Measurements from ENCODE around the gene MOSPD3. TPM values are rescaled to one million over a fixed set of nuclear protein-coding genes. Genes with fewer than 3 reads are reported as not detected.

MOSPD3 gene
- total and polyA plus RNA-seq, 2 donors, result 4.7 to 21.6 TPM

DNA sequence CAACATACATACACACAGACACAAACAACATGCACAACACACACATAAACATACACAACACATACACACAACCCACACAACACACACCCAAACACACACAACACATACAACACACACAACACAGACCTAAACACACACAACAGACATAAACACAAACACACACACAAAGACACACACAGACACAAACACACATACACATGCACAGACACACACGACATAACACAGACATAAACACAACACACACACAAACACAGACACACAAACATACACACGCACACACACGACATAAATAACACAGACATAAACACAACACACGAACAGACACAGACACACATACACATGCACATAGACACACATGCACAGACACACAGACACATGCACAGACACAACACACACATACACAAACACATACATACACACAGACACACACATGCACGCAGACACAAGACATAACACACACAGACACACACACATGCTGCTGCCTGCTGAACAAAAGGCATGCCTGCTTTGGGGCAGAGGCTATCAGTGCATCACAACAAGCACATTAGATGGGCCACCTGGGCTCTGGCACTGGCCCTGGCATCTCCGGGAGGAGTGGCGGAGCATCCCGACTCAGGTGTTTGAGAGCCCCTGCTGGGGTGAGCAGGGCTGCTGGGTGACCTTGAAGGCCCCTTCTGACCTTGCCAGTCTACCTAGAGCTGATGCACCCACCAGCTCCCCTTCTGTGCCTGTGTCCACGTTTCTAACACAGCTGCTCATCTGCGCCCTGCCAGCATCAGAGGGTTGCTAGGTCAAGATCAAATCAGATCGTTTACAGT lies 31.7 kb upstream of the MOSPD3 start:
- Histone ChIP-seq H3K4me1 (ENCODE audit: control insufficient read depth in 2 of 2, insufficient read depth in 2 of 2, low read length in 2 of 2) (peaks cover 15 to 36% of the 10 kb centered on the region in 2 donors), H3K27me3 (ENCODE audit: control insufficient read depth in 2 of 2, insufficient read depth in 1 of 2, low read length in 1 of 2) (no peaks in the 10 kb centered on the region), H3K4me3 (ENCODE audit: low read length in 2 of 2) (no peak overlapping the region), H3K9me3 (ENCODE audit: control insufficient read depth in 2 of 2, insufficient read depth in 1 of 2, low read length in 1 of 2) (no peaks in the 10 kb centered on the region), H3K27ac (ENCODE audit: low read depth in 1 of 2, low read length in 1 of 2) (no peak overlapping the region), H3K36me3 (ENCODE audit: control insufficient read depth in 2 of 2, insufficient read depth in 2 of 2, low read length in 1 of 2) (peaks cover 71 to 72% of the 10 kb centered on the region in 2 donors)
- 97% methylated on average over 11 of the region's 11 CpGs for WGBS
- DNase-seq (ENCODE audit: low read depth in 6 of 9, low spot score in 9 of 9), result no peak

DNA sequence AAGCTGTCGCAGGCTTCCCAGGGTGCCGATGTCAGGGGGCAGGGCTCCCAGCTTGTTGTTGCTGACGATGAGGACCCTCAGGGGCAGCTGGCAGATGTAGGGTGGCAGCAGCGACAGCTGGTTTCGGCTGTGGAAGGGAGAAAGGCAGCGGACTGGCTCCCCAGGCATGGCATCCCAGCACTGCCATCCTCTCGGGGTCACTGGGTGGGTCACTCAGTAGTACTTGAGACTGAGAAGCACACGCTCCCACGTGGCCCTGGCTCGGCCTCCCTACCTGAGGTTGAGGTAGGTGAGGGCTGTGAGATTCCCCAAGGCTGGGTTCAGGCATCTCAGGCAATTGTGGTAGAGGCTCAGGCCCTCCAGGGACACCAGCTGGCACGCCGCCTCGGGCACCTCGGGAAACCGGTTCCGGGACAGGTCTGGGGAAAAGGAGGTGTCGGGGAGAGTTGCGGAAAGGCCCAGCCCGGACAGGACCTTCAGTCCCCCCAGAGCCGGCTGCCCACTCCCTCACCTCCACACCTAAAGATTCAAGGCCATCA lies 30.2 kb upstream of the MOSPD3 start:
- Histone ChIP-seq H3K4me1 (ENCODE audit: control insufficient read depth in 2 of 2, insufficient read depth in 2 of 2, low read length in 2 of 2) (peaks cover 15 to 41% of the 10 kb centered on the region in 2 donors), H3K27ac (ENCODE audit: low read depth in 1 of 2, low read length in 1 of 2) (peak overlapping the region; percentile 93 to 99), H3K4me3 (ENCODE audit: low read length in 2 of 2) (no peak overlapping the region), H3K27me3 (ENCODE audit: control insufficient read depth in 2 of 2, insufficient read depth in 1 of 2, low read length in 1 of 2) (no peaks in the 10 kb centered on the region), H3K36me3 (ENCODE audit: control insufficient read depth in 2 of 2, insufficient read depth in 2 of 2, low read length in 1 of 2) (peaks cover 57 to 58% of the 10 kb centered on the region in 2 donors), H3K9me3 (ENCODE audit: control insufficient read depth in 2 of 2, insufficient read depth in 1 of 2, low read length in 1 of 2) (no peaks in the 10 kb centered on the region)
- 91% methylated on average over 20 of the region's 20 CpGs for WGBS
- DNase-seq (ENCODE audit: low read depth in 6 of 9, low spot score in 9 of 9), result no peak

DNA sequence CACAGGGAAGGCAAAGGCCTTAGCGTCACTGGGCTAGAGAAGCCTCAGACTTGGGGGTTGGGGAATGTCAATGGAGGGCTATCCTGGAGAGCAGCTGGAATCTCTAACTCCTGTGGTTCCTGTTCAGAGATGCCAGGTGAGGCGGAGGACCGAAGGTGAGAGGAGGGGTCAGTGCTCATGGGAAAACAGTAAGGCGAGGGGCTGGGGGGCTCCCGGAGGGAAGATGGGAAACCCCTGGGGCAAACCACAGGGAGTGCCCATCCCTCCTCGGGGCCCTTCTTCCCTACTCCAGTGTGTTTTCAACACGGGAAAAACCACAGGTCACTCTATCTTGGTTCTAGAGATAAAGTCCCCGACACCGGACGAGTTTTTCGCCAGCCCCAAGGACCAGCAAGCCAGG lies 29.7 kb upstream of the MOSPD3 start:
- peaks cover 15 to 44% of the 10 kb centered on the region in 2 donors for H3K4me1 ChIP-seq (ENCODE audit: control insufficient read depth in 2 of 2, insufficient read depth in 2 of 2, low read length in 2 of 2)
- H3K4me3 ChIP-seq (ENCODE audit: low read length in 2 of 2), result peak overlapping the region; percentile 91 to 99
- H3K27ac ChIP-seq (ENCODE audit: low read depth in 1 of 2, low read length in 1 of 2), result peak overlapping the region; percentile 93 to 99
- no peak for DNase-seq (ENCODE audit: low read depth in 6 of 9, low spot score in 9 of 9)
- no peaks in the 10 kb centered on the region for H3K27me3 ChIP-seq (ENCODE audit: control insufficient read depth in 2 of 2, insufficient read depth in 1 of 2, low read length in 1 of 2)
- no peaks in the 10 kb centered on the region for H3K9me3 ChIP-seq (ENCODE audit: control insufficient read depth in 2 of 2, insufficient read depth in 1 of 2, low read length in 1 of 2)
- 71% methylated on average over 11 of the region's 11 CpGs for WGBS
- H3K36me3 ChIP-seq (ENCODE audit: control insufficient read depth in 2 of 2, insufficient read depth in 2 of 2, low read length in 1 of 2), result peaks cover 51 to 53% of the 10 kb centered on the region in 2 donors

DNA sequence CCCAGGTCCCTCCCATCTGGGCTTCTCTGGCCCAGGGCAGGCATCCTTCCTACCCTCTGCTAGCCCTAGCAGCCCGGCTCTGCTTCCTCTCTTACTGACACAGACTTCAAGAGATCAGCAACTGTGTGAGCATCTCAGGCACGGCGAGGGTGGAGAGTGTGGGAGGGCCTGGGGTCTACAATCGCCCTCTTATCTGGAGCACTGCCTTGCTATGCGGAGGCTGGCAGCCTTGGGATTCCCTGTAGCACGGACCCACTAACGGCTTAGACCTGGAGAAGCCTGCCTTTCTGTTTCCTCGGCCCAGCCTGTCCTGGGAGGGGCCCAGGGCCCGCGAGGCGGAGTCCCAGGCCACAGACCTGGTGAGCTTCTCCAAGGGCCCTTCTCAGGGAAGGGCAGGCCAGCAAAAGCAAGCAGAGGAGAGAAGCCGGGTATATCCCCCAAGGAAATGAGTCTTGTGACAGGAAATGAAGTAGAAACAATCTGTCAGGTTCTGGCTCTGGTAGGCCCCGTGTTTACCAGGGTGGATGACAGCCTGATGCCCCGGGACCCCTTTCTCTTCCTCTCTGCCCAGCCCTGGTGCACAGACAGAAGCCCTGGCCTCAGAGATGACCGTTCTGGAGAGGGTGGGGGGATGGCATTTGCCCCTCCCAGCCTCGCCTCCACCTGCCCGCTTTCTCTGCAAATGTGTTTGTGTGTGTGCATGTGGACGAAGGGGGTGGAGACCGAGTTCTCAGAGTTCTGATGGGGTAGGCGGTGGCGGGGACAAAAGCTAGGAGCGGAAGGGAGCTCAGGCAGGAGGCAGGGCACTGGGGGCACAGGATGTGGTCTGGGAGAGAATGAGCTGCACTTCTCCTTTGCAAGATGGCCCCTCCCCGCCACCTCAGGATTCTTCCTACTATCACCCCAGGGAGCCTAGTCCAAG lies 28.9 kb upstream of the MOSPD3 start:
- peaks cover 15 to 44% of the 10 kb centered on the region in 2 donors for H3K4me1 ChIP-seq (ENCODE audit: control insufficient read depth in 2 of 2, insufficient read depth in 2 of 2, low read length in 2 of 2)
- H3K9me3 ChIP-seq (ENCODE audit: control insufficient read depth in 2 of 2, insufficient read depth in 1 of 2, low read length in 1 of 2), result no peaks in the 10 kb centered on the region

DNA sequence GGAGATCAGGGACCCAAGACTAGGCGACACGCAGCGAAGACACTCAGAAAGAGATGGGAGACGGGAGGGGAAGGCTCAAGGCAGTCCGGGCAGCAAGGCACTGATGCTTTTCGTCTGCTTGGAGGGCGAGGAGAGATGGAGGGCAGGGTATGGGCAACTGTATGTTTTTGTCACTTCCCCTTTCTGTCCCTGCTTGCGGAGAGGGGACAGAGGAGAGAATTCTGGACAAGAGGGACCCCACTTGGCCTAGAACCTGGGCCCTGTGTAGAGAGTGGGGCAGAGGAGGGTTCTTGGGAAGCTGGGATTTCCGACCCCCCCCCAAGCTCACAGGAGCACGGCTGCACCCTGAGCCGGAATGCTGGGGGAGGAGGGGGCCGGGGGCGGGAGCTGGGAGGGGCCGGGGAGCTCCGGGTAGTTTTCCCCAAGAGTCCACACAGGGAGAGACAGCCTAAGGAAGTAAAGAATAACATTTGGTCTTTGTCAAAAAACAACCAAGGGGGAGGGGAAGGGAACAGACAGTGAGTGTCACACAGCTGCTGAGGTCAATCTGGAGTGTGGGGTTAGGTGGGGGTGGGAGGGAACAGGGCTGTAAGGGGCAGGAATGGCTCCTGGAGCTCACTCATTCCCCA lies 28.2 kb upstream of the MOSPD3 start:
- Histone ChIP-seq H3K27me3 (ENCODE audit: control insufficient read depth in 2 of 2, insufficient read depth in 1 of 2, low read length in 1 of 2) (peaks cover 0 to 9% of the 10 kb centered on the region in 2 donors), H3K36me3 (ENCODE audit: control insufficient read depth in 2 of 2, insufficient read depth in 2 of 2, low read length in 1 of 2) (peaks cover 36 to 38% of the 10 kb centered on the region in 2 donors), H3K9me3 (ENCODE audit: control insufficient read depth in 2 of 2, insufficient read depth in 1 of 2, low read length in 1 of 2) (no peaks in the 10 kb centered on the region), H3K4me1 (ENCODE audit: control insufficient read depth in 2 of 2, insufficient read depth in 2 of 2, low read length in 2 of 2) (peaks cover 15 to 44% of the 10 kb centered on the region in 2 donors), H3K4me3 (ENCODE audit: low read length in 2 of 2) (peak overlapping the region; percentile 91 to 99), H3K27ac (ENCODE audit: low read depth in 1 of 2, low read length in 1 of 2) (peak overlapping the region; percentile 93 to 99)
- WGBS, result 6% methylated on average over 15 of the region's 15 CpGs
- peak in 2 of 9 donors; percentile 17 to 58 for DNase-seq (ENCODE audit: low read depth in 6 of 9, low spot score in 9 of 9)

More for the DNA sequence above, 28.9 kb upstream of the MOSPD3 start:
- 7% methylated on average over 23 of the region's 23 CpGs for WGBS
- H3K4me3 ChIP-seq (ENCODE audit: low read length in 2 of 2), result peak overlapping the region; percentile 91 to 99
- peak in 5 of 9 donors; percentile 67 to 88 (median 69) for DNase-seq (ENCODE audit: low read depth in 6 of 9, low spot score in 9 of 9)
- H3K27me3 ChIP-seq (ENCODE audit: control insufficient read depth in 2 of 2, insufficient read depth in 1 of 2, low read length in 1 of 2), result peaks cover 0 to 3% of the 10 kb centered on the region in 2 donors
- peaks cover 44 to 45% of the 10 kb centered on the region in 2 donors for H3K36me3 ChIP-seq (ENCODE audit: control insufficient read depth in 2 of 2, insufficient read depth in 2 of 2, low read length in 1 of 2)
- peak overlapping the region; percentile 93 to 99 for H3K27ac ChIP-seq (ENCODE audit: low read depth in 1 of 2, low read length in 1 of 2)

DNA sequence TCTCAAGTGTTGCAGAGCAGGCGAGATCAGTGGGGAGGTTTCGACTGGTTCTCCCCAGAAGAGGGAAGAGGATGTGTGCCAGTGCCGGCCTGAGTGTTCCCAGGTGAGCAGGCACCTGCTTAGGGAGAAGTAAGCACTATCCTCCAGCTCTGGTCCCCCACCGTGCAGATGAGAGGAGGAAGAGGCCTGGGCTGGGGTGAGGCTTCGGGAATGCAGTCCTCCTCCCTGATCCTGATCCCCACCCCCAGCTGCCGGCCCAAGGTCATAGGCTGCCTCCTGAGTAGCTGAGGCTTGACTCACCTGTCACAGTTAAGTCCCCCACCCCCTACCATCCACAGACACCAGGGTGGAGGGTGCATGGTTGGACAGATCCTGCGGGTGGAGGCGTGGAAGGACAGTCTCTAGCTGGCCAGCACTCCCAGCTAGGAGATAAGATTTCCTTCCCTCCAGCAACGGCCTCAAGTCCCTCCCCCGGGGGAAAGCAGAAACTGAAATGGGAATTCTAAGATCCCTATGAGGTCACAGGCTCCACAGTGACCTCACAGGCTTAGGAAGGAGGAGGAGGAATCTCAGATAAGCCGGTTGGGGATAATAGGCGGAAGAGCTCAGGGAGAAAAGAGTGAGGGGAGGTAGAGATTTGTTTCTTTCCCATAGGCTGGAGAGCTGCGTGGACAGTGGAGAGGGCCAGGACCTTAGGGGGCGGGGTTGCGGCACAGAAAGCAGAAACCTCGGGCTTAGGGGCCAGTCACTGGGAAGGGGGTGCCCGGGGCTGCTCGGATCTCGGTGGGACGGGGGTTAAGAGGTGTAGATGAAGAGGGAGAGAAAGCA lies 27.4 kb upstream of the MOSPD3 start:
- peak overlapping the region; percentile 91 to 99 for H3K4me3 ChIP-seq (ENCODE audit: low read length in 2 of 2)
- H3K9me3 ChIP-seq (ENCODE audit: control insufficient read depth in 2 of 2, insufficient read depth in 1 of 2, low read length in 1 of 2), result no peaks in the 10 kb centered on the region
- H3K36me3 ChIP-seq (ENCODE audit: control insufficient read depth in 2 of 2, insufficient read depth in 2 of 2, low read length in 1 of 2), result peaks cover 30 to 31% of the 10 kb centered on the region in 2 donors
- peak in 2 of 9 donors; percentile 24 to 29 for DNase-seq (ENCODE audit: low read depth in 6 of 9, low spot score in 9 of 9)
- WGBS, result 5% methylated on average over 20 of the region's 20 CpGs
- peak overlapping the region; percentile 93 to 99 for H3K27ac ChIP-seq (ENCODE audit: low read depth in 1 of 2, low read length in 1 of 2)
- H3K27me3 ChIP-seq (ENCODE audit: control insufficient read depth in 2 of 2, insufficient read depth in 1 of 2, low read length in 1 of 2), result peaks cover 2 to 16% of the 10 kb centered on the region in 2 donors
- H3K4me1 ChIP-seq (ENCODE audit: control insufficient read depth in 2 of 2, insufficient read depth in 2 of 2, low read length in 2 of 2), result peaks cover 15 to 44% of the 10 kb centered on the region in 2 donors

DNA sequence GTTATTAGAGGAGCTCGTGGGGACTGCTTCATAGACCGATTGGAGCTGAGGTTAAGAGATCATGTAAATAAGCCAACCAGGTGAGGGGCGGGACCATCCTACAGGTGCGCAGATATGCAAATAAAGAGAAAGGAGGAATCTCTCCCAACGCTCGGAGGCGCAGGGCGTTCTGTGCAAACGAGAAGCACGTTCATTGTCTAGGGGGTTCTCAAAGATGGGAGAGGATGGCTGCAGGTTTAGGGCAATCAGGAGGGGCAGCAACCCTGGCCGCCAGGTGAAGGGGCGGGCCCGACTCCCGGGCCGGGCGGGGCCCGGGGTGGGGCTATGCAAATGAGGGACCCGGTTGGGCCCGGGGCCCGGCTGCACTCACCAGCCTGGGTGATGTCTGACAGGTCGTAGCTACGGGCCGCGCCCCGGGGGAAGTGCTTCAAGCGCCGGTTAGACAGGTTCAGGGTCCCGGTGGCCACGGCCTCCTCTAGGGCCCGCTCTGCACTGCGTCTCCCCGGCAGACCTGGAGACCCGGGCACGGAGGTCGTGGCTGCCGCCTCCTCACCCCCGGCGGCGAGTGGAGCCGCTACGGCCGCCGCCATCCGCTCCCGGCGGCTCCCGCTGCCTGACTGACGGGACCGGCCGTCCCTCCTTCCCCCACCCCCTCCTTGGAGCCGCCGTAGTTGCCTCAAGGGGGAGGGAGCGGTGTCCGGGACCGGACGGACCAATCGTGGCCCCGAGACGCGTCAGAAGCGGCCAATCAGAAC lies 26.7 kb upstream of the MOSPD3 start, which contains the start of gene LRCH4:
TSS of gene LRCH4 (minus strand) at position 619 of the 755 bp plus-strand sequence. CDS start at position 590, 29 bp downstream.
- Histone ChIP-seq H3K4me1 (ENCODE audit: control insufficient read depth in 2 of 2, insufficient read depth in 2 of 2, low read length in 2 of 2) (peaks cover 15 to 44% of the 10 kb centered on the region in 2 donors), H3K4me3 (ENCODE audit: low read length in 2 of 2) (peak within 1 kb of the TSS; percentile 91 to 99), H3K9me3 (ENCODE audit: control insufficient read depth in 2 of 2, insufficient read depth in 1 of 2, low read length in 1 of 2) (no peaks in the 10 kb centered on the region), H3K36me3 (ENCODE audit: control insufficient read depth in 2 of 2, insufficient read depth in 2 of 2, low read length in 1 of 2) (peaks cover 22 to 23% of the 10 kb centered on the region in 2 donors), H3K27ac (ENCODE audit: low read depth in 1 of 2, low read length in 1 of 2) (peak within 1 kb of the TSS; percentile 93 to 99), H3K27me3 (ENCODE audit: control insufficient read depth in 2 of 2, insufficient read depth in 1 of 2, low read length in 1 of 2) (peaks cover 3 to 24% of the 10 kb centered on the region in 2 donors)
- peak in 3 of 9 donors; percentile 50 to 61 (median 59) for DNase-seq (ENCODE audit: low read depth in 6 of 9, low spot score in 9 of 9)
- WGBS, result under 1% methylated on average over 61 of the region's 61 CpGs

All from thymus (tissue), 11 donors.